HG02678 (cell line): ENCODE measurements around the gene AP5Z1.

Source experiments
- ATAC-seq: cut with Tn5 transposase; IDR thresholded peaks from one replicate; pipeline ENCODE4 v1.9.1; 2021; ENCODE audit warnings: mild to moderate bottlenecking, moderate library complexity; ENCODE audit not compliant: unreplicated experiment

Gene AP5Z1

GRCh38 chr7:4837041-4837802 is 61.8 kb downstream of the AP5Z1 start:
- no peak for ATAC-seq

DNA sequence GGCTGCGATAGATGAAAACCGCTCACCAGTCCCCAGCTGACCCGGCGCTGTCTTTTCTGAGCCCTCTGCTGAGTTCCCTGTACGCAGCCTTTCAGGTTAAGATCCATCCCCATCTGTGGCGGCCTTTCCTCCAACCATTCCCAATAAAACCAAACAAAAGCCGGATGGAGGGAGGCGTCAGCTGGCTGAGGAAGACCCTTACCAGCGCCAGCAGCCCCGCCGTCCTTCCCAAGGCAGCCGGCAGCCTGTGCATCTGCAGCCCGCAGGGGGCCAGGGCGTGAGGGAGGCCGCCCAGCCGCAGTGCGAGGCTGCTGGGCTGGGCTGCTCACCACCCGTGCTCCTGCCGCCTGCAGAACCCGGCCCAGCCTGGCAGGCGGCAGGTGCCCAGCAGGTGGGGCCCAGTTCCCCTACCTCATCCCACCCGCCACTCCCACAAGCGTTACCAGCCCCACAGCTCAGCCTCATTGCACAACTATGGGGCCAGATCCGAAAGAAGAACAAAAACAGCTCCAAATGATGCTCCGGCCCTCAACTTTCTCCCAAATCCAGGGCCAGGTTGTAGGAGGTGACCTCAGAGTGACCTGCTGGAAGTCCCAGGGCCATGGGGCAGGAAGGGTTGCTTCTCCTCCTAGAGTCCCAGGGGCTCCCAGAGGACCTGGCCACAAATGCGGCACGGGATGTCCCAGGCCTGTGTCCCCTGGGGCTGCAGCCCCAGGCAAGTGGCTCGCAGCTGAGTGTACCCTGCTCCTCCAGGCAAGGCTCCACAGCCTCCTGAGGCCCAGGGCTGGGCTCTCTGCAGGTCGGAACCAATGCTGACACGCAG is 62.6 kb downstream of the AP5Z1 start:
- ATAC-seq: no peak

GRCh38 chr7:4838626-4839334 is 63.4 kb downstream of the AP5Z1 start:
- ATAC-seq: no peak

DNA sequence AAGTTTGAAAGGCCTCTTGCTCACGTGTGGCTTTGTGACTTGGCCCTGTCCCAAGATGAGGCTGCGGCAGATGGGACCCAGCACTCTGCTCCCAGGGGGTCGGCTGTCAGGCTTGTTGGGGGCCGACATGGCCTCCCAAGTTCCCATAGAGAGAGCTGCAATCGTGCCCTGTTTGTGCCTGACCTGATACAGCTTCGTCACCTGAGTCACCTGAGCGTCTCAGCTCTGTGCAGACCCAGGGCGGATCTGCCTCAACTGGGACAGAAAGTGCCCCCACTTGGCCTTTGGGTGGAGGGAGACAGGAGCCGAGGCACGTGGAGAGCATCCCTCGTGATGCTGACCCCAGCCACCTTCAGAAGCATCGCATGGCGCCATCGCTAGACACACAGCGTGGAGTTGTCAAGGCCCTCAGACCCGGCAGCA is 64.7 kb downstream of the AP5Z1 start:
- no peak for ATAC-seq
